H9 (cell line): ENCODE measurements around the gene BRD3OS. TPM values are rescaled to one million over a fixed set of nuclear protein-coding genes. Genes with fewer than 3 reads are reported as not detected.
A peak's percentile ranks its signal among the peaks of the same experiment; 100 is the strongest.

ENCODE experiments used
- DNase-seq: peaks from one replicate; pipeline ENCODE4 v3.0.0-alpha.2; 2017
- H2AFZ ChIP-seq: one replicate; pipeline ENCODE4 v1.6.1; 2013; ENCODE audit warnings: mild to moderate bottlenecking, low read length, control low read depth, moderate library complexity
- H2AK5ac ChIP-seq: 2 replicates; pipeline ENCODE4 v1.6.1; 2013; ENCODE audit warnings: low read length, control low read depth, mixed read lengths; ENCODE audit not compliant: insufficient read length
- H2BK120ac ChIP-seq: one replicate; pipeline ENCODE4 v1.6.1; 2013; ENCODE audit warnings: low read depth, mild to moderate bottlenecking, low read length, control low read depth, inconsistent platforms; ENCODE audit not compliant: poor library complexity, severe bottlenecking
- H2BK12ac ChIP-seq: 2 replicates; pipeline ENCODE4 v1.6.1; 2013; ENCODE audit warnings: low read length, control low read depth, mixed read lengths, low read depth; ENCODE audit not compliant: insufficient read length
- H2BK15ac ChIP-seq: 2 replicates; pipeline ENCODE4 v1.6.1; 2013; ENCODE audit warnings: low read depth, low read length, control low read depth
- H2BK20ac ChIP-seq: one replicate; pipeline ENCODE4 v1.6.1; 2013; ENCODE audit warnings: low read depth, mild to moderate bottlenecking, low read length, control low read depth, inconsistent platforms; ENCODE audit not compliant: poor library complexity, severe bottlenecking
- H2BK5ac ChIP-seq: 2 replicates; pipeline ENCODE4 v1.6.1; 2013; ENCODE audit warnings: low read length, control low read depth, mixed read lengths; ENCODE audit not compliant: insufficient read length
- H3K14ac ChIP-seq: 2 replicates; pipeline ENCODE4 v1.6.1; 2013; ENCODE audit warnings: low read length, control low read depth; ENCODE audit not compliant: insufficient read depth
- H3K18ac ChIP-seq: 2 replicates; pipeline ENCODE4 v1.6.1; 2013; ENCODE audit warnings: low read depth, mild to moderate bottlenecking, mixed read lengths, low read length, control low read depth; ENCODE audit not compliant: insufficient read length
- H3K23ac ChIP-seq: 2 replicates; pipeline ENCODE4 v1.6.1; 2013; ENCODE audit warnings: low read length, control low read depth, mixed read lengths, low read depth; ENCODE audit not compliant: insufficient read length
- H3K23me2 ChIP-seq: 2 replicates; pipeline ENCODE4 v1.6.1; 2013; ENCODE audit warnings: low read depth, mild to moderate bottlenecking, mixed read lengths, low read length, control low read depth; ENCODE audit not compliant: insufficient read length, poor library complexity, severe bottlenecking
- H3K27ac ChIP-seq: 2 replicates; pipeline ENCODE4 v1.5.1; 2013; ENCODE audit warnings: low read length, control low read depth, mixed read lengths, low read depth; ENCODE audit not compliant: insufficient read length
- H3K27me3 ChIP-seq: 2 replicates; pipeline ENCODE4 v1.6.1; 2013; ENCODE audit warnings: low read length, control low read depth, inconsistent platforms; ENCODE audit not compliant: insufficient read depth
- H3K4ac ChIP-seq: 2 replicates; pipeline ENCODE4 v1.6.1; 2013; ENCODE audit warnings: low read depth, mild to moderate bottlenecking, control low read depth, inconsistent platforms, low read length, moderate library complexity
- H3K4me1 ChIP-seq: 2 replicates; pipeline ENCODE4 v1.6.1; 2013; ENCODE audit warnings: low read length, control low read depth, inconsistent platforms; ENCODE audit not compliant: insufficient read depth
- H3K4me2 ChIP-seq: 2 replicates; pipeline ENCODE4 v1.6.1; 2013; ENCODE audit warnings: low read length, control low read depth, mixed read lengths; ENCODE audit not compliant: insufficient read length, insufficient read depth
- H3K56ac ChIP-seq: 2 replicates; pipeline ENCODE4 v1.6.1; 2013; ENCODE audit warnings: low read depth, mild to moderate bottlenecking, mixed read lengths, low read length, control low read depth; ENCODE audit not compliant: insufficient read length
- H3K79me1 ChIP-seq: 2 replicates; pipeline ENCODE4 v1.6.1; 2013; ENCODE audit warnings: low read depth, mild to moderate bottlenecking, moderate library complexity, low read length, control low read depth, inconsistent platforms; ENCODE audit not compliant: insufficient read depth, poor library complexity, severe bottlenecking
- H3K79me2 ChIP-seq: 2 replicates; pipeline ENCODE4 v1.6.1; 2013; ENCODE audit warnings: low read length, control low read depth, inconsistent platforms; ENCODE audit not compliant: insufficient read depth
- H3K9ac ChIP-seq: 2 replicates; pipeline ENCODE4 v1.6.1; 2013; ENCODE audit warnings: low read length, control low read depth, mixed read lengths; ENCODE audit not compliant: insufficient read length; ENCODE audit errors: extremely low read depth
- H3K9me3 ChIP-seq: one replicate; pipeline ENCODE4 v1.6.1; 2013; ENCODE audit warnings: low read depth, low read length, inconsistent platforms; ENCODE audit not compliant: control insufficient read depth
- H3T11ph ChIP-seq: one replicate; pipeline ENCODE4 v1.6.1; 2013; ENCODE audit warnings: mild to moderate bottlenecking, low read length, control low read depth, inconsistent platforms
- H4K20me1 ChIP-seq: one replicate; pipeline ENCODE4 v1.6.1; 2013; ENCODE audit not compliant: control insufficient read depth, insufficient read length, insufficient read depth
- H4K5ac ChIP-seq: 2 replicates; pipeline ENCODE4 v1.6.1; 2013; ENCODE audit warnings: low read depth, mild to moderate bottlenecking, mixed read lengths, low read length, control low read depth; ENCODE audit not compliant: insufficient read length
- H4K8ac ChIP-seq: replicated peaks from 2 replicates; pipeline ENCODE4 v1.6.1; 2013; ENCODE audit warnings: low read length, control low read depth, mixed read lengths, low read depth; ENCODE audit not compliant: insufficient read length
- H4K91ac ChIP-seq: 2 replicates; pipeline ENCODE4 v1.6.1; 2013; ENCODE audit warnings: low read depth, mild to moderate bottlenecking, moderate library complexity, mixed read lengths, low read length, control low read depth; ENCODE audit not compliant: insufficient read length
- H3K27ac Mint-ChIP-seq, 3 experiments: 2 replicates in 2 of 3; 3 replicates in 1 of 3; pipeline ENCODE4 v1.8.0; 2020 to 2021; ENCODE audit warnings: mixed read lengths in 3 of 3, mild to moderate bottlenecking in 1 of 3, moderate library complexity in 1 of 3
- H3K27me3 Mint-ChIP-seq: 2 replicates; pipeline ENCODE4 v1.8.0; 2021; ENCODE audit warnings: low read depth, mild to moderate bottlenecking, moderate library complexity, mixed read lengths
- H3K36me3 Mint-ChIP-seq, 3 experiments: 2 replicates in 2 of 3; 3 replicates in 1 of 3; pipeline ENCODE4 v1.8.0; 2020 to 2021; ENCODE audit warnings: low read depth in 3 of 3, mixed read lengths in 3 of 3; ENCODE audit not compliant: insufficient read depth in 1 of 3
- H3K4me1 Mint-ChIP-seq, 2 experiments: 2 replicates each; pipeline ENCODE4 v1.8.0; 2020; ENCODE audit warnings: mixed read lengths in 2 of 2
- H3K4me3 Mint-ChIP-seq, 2 experiments: 2 replicates in 1 of 2; 3 replicates in 1 of 2; pipeline ENCODE4 v1.8.0; 2020 to 2021; ENCODE audit warnings: mild to moderate bottlenecking in 2 of 2, mixed read lengths in 2 of 2, moderate library complexity in 1 of 2
- H3K9me3 Mint-ChIP-seq, 2 experiments: 2 replicates in 1 of 2; 3 replicates in 1 of 2; pipeline ENCODE4 v1.8.0; 2020; ENCODE audit warnings: mild to moderate bottlenecking in 2 of 2, mixed read lengths in 2 of 2, moderate library complexity in 1 of 2
- CTCF ChIP-seq: fragments of 200-600 bp; sonication (generic); conservative IDR thresholded peaks from 3 replicates; pipeline ENCODE4 v1.8.0; 2021; ENCODE audit warnings: antibody characterized with exemption, mild to moderate bottlenecking
- WGBS: extraction: QIAGEN DNeasy Blood & Tissue Kit; methylation state at CpG from one replicate; pipeline ENCODE4 v1.1.7; 2013; ENCODE audit warnings: missing lambda C conversion rate, low lambda C conversion rate, mixed read lengths; ENCODE audit not compliant: insufficient read length; ENCODE audit errors: extremely low coverage; 5-methylcytosine and 5-hydroxymethylcytosine counted together
- long read RNA-seq: library from polyadenylated mRNA; unstranded; transcript quantifications from one replicate; pipeline ENCODE4 v2.0.0, GENCODE V29; 2020
- total RNA-seq: library from RNA; stranded (reverse); gene quantifications from 2 replicates; pipeline ENCODE4 v1.2.1, GENCODE V29; 2021

The BRD3OS gene
- total RNA-seq: 16.4 and 17.8 TPM in 2 replicates
- long read RNA-seq, full-length matches to known transcripts: 152 of 184 reads
- long read RNA-seq, partial matches to known transcripts: 15 of 184 reads
- long read RNA-seq, other reads (novel, unspliced or antisense): 17 of 184 reads

- peak; percentile 99 for DNase-seq
Observed at GRCh38 chr9:134024828-134025605, at the start of gene BRD3OS. BRD3OS (plus strand) TSS chr9:134025481; CDS start chr9:134026748, 1,267 bp downstream.

More at GRCh38 chr9:134024828-134025605, at the start of gene BRD3OS:
- H4K5ac ChIP-seq: no peak within 1 kb of the TSS
- H3K56ac ChIP-seq: no peak within 1 kb of the TSS
- H2AFZ ChIP-seq: no peak within 1 kb of the TSS
- H3K79me2 ChIP-seq: no peaks in the 10 kb centered on the region
- no peaks in the 10 kb centered on the region for H3K27me3 ChIP-seq
- H3T11ph ChIP-seq: no peak within 1 kb of the TSS
- H3K79me1 ChIP-seq: no peaks in the 10 kb centered on the region
- peak within 1 kb of the TSS in 1 of 3 experiments; percentile 8; a peak in 2 of 7 replicates for H3K27ac Mint-ChIP-seq
- H3K4me2 ChIP-seq: peak within 1 kb of the TSS; percentile 73
- H2BK120ac ChIP-seq: no peak within 1 kb of the TSS
- no peaks in the 10 kb centered on the region for H4K20me1 ChIP-seq
- H3K9me3 ChIP-seq: no peaks in the 10 kb centered on the region
- peak within 1 kb of the TSS; percentile 77 to 82 for H3K4me3 Mint-ChIP-seq
- H3K23ac ChIP-seq: no peak within 1 kb of the TSS
- no peak within 1 kb of the TSS for H4K8ac ChIP-seq
- H3K14ac ChIP-seq: no peak within 1 kb of the TSS
- H2BK20ac ChIP-seq: no peak within 1 kb of the TSS
- no peak for TF ChIP-seq CTCF
- no peak within 1 kb of the TSS for H3K27ac ChIP-seq
- no peak within 1 kb of the TSS for H3K4ac ChIP-seq
- H3K4me1 ChIP-seq: no peaks in the 10 kb centered on the region
- H3K9me3 Mint-ChIP-seq: no peaks in the 10 kb centered on the region
- H2BK15ac ChIP-seq: no peak within 1 kb of the TSS
- no peak within 1 kb of the TSS for H2BK12ac ChIP-seq
- no peak within 1 kb of the TSS for H2BK5ac ChIP-seq
- H3K27me3 Mint-ChIP-seq: peaks cover 2% of the 10 kb centered on the region
- H3K9ac ChIP-seq: no peak within 1 kb of the TSS
- WGBS: no CpG with 5 or more reads among the region's 43 CpGs
- H3K23me2 ChIP-seq: peaks cover 5% of the 10 kb centered on the region
- no peak within 1 kb of the TSS for H3K18ac ChIP-seq
- peaks cover 0 to 9% (median 9%) of the 10 kb centered on the region in 3 experiments; a peak in 4 of 7 replicates for H3K36me3 Mint-ChIP-seq
- no peak within 1 kb of the TSS for H4K91ac ChIP-seq
- peaks cover 11 to 17% of the 10 kb centered on the region in 2 experiments for H3K4me1 Mint-ChIP-seq
- no peak within 1 kb of the TSS for H2AK5ac ChIP-seq
